ENCODE results near the gene INCENP. TPM values are rescaled to one million over a fixed set of nuclear protein-coding genes. Genes with fewer than 3 reads are reported as not detected.

The INCENP gene
- polyA plus RNA-seq, 1 experiment, result 14.2 TPM

- CTCF ChIA-PET, result interaction anchor here (1.0 kb wide), 1 partner anchor 10 kb away, joined by 4 read pairs; no protein-coding TSS in a partner anchor
These were observed 56.2 kb downstream of the INCENP start for GRCh38 chr11:62179995-62180394.

GRCh38 chr11:62181097-62181496 is 57.3 kb downstream of the INCENP start:
- Histone ChIP-seq H3K27me3 (ENCODE audit: control insufficient read depth, insufficient read depth, low read length) (0 out of 2 replicates have a peak, but pooled peaks cover 3% of the 10 kb centered on the region), H3K36me3 (ENCODE audit: control insufficient read depth, insufficient read depth, low read length) (no peaks in the 10 kb centered on the region), H3K4me3 (ENCODE audit: low read depth, low read length) (no peak overlapping the region)
- POLR2A ChIA-PET, result no interaction called here
- TF ChIP-seq CTCF (IDR thresholded peaks at IDR 0.05; ENCODE audit: insufficient read depth, low read depth, low read length), result no peak
- DNase-seq (ENCODE audit: low read depth), result no peak
- CTCF ChIA-PET, result no interaction called here

More at GRCh38 chr11:62179995-62180394, 56.2 kb downstream of the INCENP start:
- TF ChIP-seq CTCF (IDR thresholded peaks at IDR 0.05; ENCODE audit: insufficient read depth, low read depth, low read length), result no peak
- no peak for DNase-seq (ENCODE audit: low read depth)
- POLR2A ChIA-PET, result no interaction called here
- Histone ChIP-seq H3K4me3 (ENCODE audit: low read depth, low read length) (no peak overlapping the region), H3K27me3 (ENCODE audit: control insufficient read depth, insufficient read depth, low read length) (0 out of 2 replicates have a peak, but pooled peaks cover 3% of the 10 kb centered on the region), H3K36me3 (ENCODE audit: control insufficient read depth, insufficient read depth, low read length) (no peaks in the 10 kb centered on the region)

- CTCF ChIA-PET, result interaction anchor here (1.0 kb wide), 1 partner anchor 11 kb away, joined by 3 read pairs; no protein-coding TSS in a partner anchor
- POLR2A ChIA-PET, result no interaction called here
These were observed 58.5 kb downstream of the INCENP start for GRCh38 chr11:62182147-62182891.

GRCh38 chr11:62186195-62186594 is 62.4 kb downstream of the INCENP start:
- POLR2A ChIA-PET, result no interaction called here
- CTCF ChIA-PET, result interaction anchor here (3.4 kb wide), 1 partner anchor 15 kb away, joined by 12 read pairs; no protein-coding TSS in a partner anchor
- peaks cover 5% of the 10 kb centered on the region for H3K27me3 ChIP-seq (ENCODE audit: control insufficient read depth, insufficient read depth, low read length)
- no peak for DNase-seq (ENCODE audit: low read depth)
- no peak overlapping the region for H3K4me3 ChIP-seq (ENCODE audit: low read depth, low read length)
- H3K36me3 ChIP-seq (ENCODE audit: control insufficient read depth, insufficient read depth, low read length), result no peaks in the 10 kb centered on the region
- TF ChIP-seq CTCF (IDR thresholded peaks at IDR 0.05; ENCODE audit: insufficient read depth, low read depth, low read length), result no peak

More at GRCh38 chr11:62182147-62182891, 58.5 kb downstream of the INCENP start:
- Histone ChIP-seq H3K4me3 (ENCODE audit: low read depth, low read length) (no peak overlapping the region), H3K27me3 (ENCODE audit: control insufficient read depth, insufficient read depth, low read length) (0 out of 2 replicates have a peak, but pooled peaks cover 3% of the 10 kb centered on the region), H3K36me3 (ENCODE audit: control insufficient read depth, insufficient read depth, low read length) (no peaks in the 10 kb centered on the region)
- DNase-seq (ENCODE audit: low read depth), result no peak
- no peak for TF ChIP-seq CTCF (IDR thresholded peaks at IDR 0.05; ENCODE audit: insufficient read depth, low read depth, low read length)

- ChIA-PET POLR2A (no interaction called here), CTCF (interaction anchor here (0.9 kb wide), 1 partner anchor 18 kb away, joined by 3 read pairs; no protein-coding TSS in a partner anchor)
- no peaks in the 10 kb centered on the region for H3K36me3 ChIP-seq (ENCODE audit: control insufficient read depth, insufficient read depth, low read length)
- TF ChIP-seq CTCF (IDR thresholded peaks at IDR 0.05; ENCODE audit: insufficient read depth, low read depth, low read length), result no peak
- H3K4me3 ChIP-seq (ENCODE audit: low read depth, low read length), result no peak within 1 kb of the TSS
- peaks cover 6% of the 10 kb centered on the region for H3K27me3 ChIP-seq (ENCODE audit: control insufficient read depth, insufficient read depth, low read length)
- no peak for DNase-seq (ENCODE audit: low read depth)
These were observed 66.2 kb downstream of the INCENP start, which contains the start of gene SCGB1D1 for GRCh38 chr11:62190011-62190410. SCGB1D1 (plus strand) TSS chr11:62190216; CDS start chr11:62190285, 69 bp downstream.

Measured in BJ (cell line).